Nephron progenitor cell (in vitro differentiated cells): ENCODE data around the gene HTN1.
"Not testable (repeated sequence)": the region's sequence is repeated elsewhere in the genome, so short reads cannot be mapped to it uniquely, and the experiment has no call there.

Source experiments
- DNase-seq: peaks from one replicate; pipeline ENCODE4 v3.0.0; 2021
- H3K27ac Mint-ChIP-seq: 2 replicates; pipeline ENCODE4 v1.8.0; 2021; ENCODE audit warnings: mild to moderate bottlenecking, moderate library complexity, mixed read lengths
- H3K27me3 Mint-ChIP-seq: 2 replicates; pipeline ENCODE4 v1.8.0; 2021; ENCODE audit warnings: mild to moderate bottlenecking, low read depth, mixed read lengths; ENCODE audit not compliant: poor library complexity
- H3K36me3 Mint-ChIP-seq: 2 replicates; pipeline ENCODE4 v1.8.0; 2021; ENCODE audit warnings: low read depth, mixed read lengths
- H3K4me1 Mint-ChIP-seq: 2 replicates; pipeline ENCODE4 v1.8.0; 2021; ENCODE audit warnings: mixed read lengths
- H3K4me3 Mint-ChIP-seq: 2 replicates; pipeline ENCODE4 v1.8.0; 2021; ENCODE audit warnings: mild to moderate bottlenecking, moderate library complexity, mixed read lengths
- H3K9me3 Mint-ChIP-seq: 2 replicates; pipeline ENCODE4 v1.8.0; 2021; ENCODE audit warnings: mild to moderate bottlenecking, moderate library complexity, mixed read lengths
- CTCF ChIP-seq: fragments of 200-600 bp; sonication (generic); IDR thresholded peaks from 2 replicates; pipeline ENCODE4 v1.5.0; 2021; ENCODE audit warnings: antibody characterized with exemption

The HTN1 gene

GRCh38 chr4:70050138-70050537 lies at the start of gene HTN1:
HTN1 (plus strand) TSS chr4:70050438; CDS start chr4:70053077, 2,639 bp downstream.
- H3K4me1 Mint-ChIP-seq, H3K9me3 Mint-ChIP-seq, H3K27me3 Mint-ChIP-seq, DNase-seq, H3K4me3 Mint-ChIP-seq, H3K27ac Mint-ChIP-seq, H3K36me3 Mint-ChIP-seq: not testable (repeated sequence)

- Mint-ChIP-seq H3K9me3 (no peaks in the 10 kb centered on the region), H3K27me3 (no peaks in the 10 kb centered on the region), H3K27ac (no peak overlapping the region), H3K4me1 (no peaks in the 10 kb centered on the region), H3K36me3 (no peaks in the 10 kb centered on the region), H3K4me3 (no peak overlapping the region)
- DNase-seq: no peak
- TF ChIP-seq CTCF: no peak
These were observed 49.5 kb upstream of the HTN1 start for GRCh38 chr4:70000711-70001110.

- no peaks in the 10 kb centered on the region for H3K27me3 Mint-ChIP-seq
- no peak overlapping the region for H3K4me3 Mint-ChIP-seq
- no peak overlapping the region for H3K27ac Mint-ChIP-seq
- no peaks in the 10 kb centered on the region for H3K9me3 Mint-ChIP-seq
- no peak for TF ChIP-seq CTCF
- no peaks in the 10 kb centered on the region for H3K36me3 Mint-ChIP-seq
- no peak for DNase-seq
- H3K4me1 Mint-ChIP-seq: no peaks in the 10 kb centered on the region
These were observed 47.7 kb upstream of the HTN1 start for GRCh38 chr4:70002507-70002906.

GRCh38 chr4:70008771-70009170 lies 41.5 kb upstream of the HTN1 start:
- Mint-ChIP-seq H3K27me3 (peaks cover 3% of the 10 kb centered on the region), H3K4me3 (no peak overlapping the region), H3K9me3 (no peaks in the 10 kb centered on the region), H3K27ac (no peak overlapping the region), H3K36me3 (no peaks in the 10 kb centered on the region), H3K4me1 (no peaks in the 10 kb centered on the region)
- no peak for TF ChIP-seq CTCF
- DNase-seq: no peak

- not testable (repeated sequence) for H3K4me3 Mint-ChIP-seq, DNase-seq, H3K4me1 Mint-ChIP-seq, H3K27me3 Mint-ChIP-seq, H3K36me3 Mint-ChIP-seq, H3K27ac Mint-ChIP-seq
- H3K9me3 Mint-ChIP-seq: peaks cover 22% of the 10 kb centered on the region
These were observed 31.2 kb upstream of the HTN1 start for GRCh38 chr4:70019006-70019405.

- no peaks in the 10 kb centered on the region for H3K36me3 Mint-ChIP-seq
- no peak overlapping the region for H3K27ac Mint-ChIP-seq
- no peak for DNase-seq
- TF ChIP-seq CTCF: no peak
- no peaks in the 10 kb centered on the region for H3K27me3 Mint-ChIP-seq
- no peaks in the 10 kb centered on the region for H3K4me1 Mint-ChIP-seq
- H3K9me3 Mint-ChIP-seq: peaks cover 7% of the 10 kb centered on the region
- no peak overlapping the region for H3K4me3 Mint-ChIP-seq
These were observed 27.0 kb upstream of the HTN1 start for GRCh38 chr4:70023218-70023617.

GRCh38 chr4:70027011-70027410 lies 23.2 kb upstream of the HTN1 start:
- no peak overlapping the region for H3K4me3 Mint-ChIP-seq
- no peaks in the 10 kb centered on the region for H3K27me3 Mint-ChIP-seq
- TF ChIP-seq CTCF: no peak
- H3K36me3 Mint-ChIP-seq: no peaks in the 10 kb centered on the region
- no peaks in the 10 kb centered on the region for H3K9me3 Mint-ChIP-seq
- no peaks in the 10 kb centered on the region for H3K4me1 Mint-ChIP-seq
- DNase-seq: no peak
- no peak overlapping the region for H3K27ac Mint-ChIP-seq

GRCh38 chr4:70028159-70028558 lies 22.1 kb upstream of the HTN1 start, which contains the start of gene HTN3:
HTN3 (plus strand) TSS chr4:70028459; CDS start chr4:70030741, 2,282 bp downstream.
- H3K36me3 Mint-ChIP-seq, H3K27ac Mint-ChIP-seq, H3K4me3 Mint-ChIP-seq, H3K9me3 Mint-ChIP-seq, H3K4me1 Mint-ChIP-seq, DNase-seq, H3K27me3 Mint-ChIP-seq: not testable (repeated sequence)

GRCh38 chr4:70037559-70037958 lies 12.7 kb upstream of the HTN1 start:
- H3K4me3 Mint-ChIP-seq, DNase-seq, H3K27ac Mint-ChIP-seq, H3K4me1 Mint-ChIP-seq, H3K36me3 Mint-ChIP-seq: not testable (repeated sequence)
- Mint-ChIP-seq H3K9me3 (peaks cover 49% of the 10 kb centered on the region), H3K27me3 (peaks cover 12% of the 10 kb centered on the region)

- H3K27ac Mint-ChIP-seq, H3K27me3 Mint-ChIP-seq, H3K4me1 Mint-ChIP-seq, H3K4me3 Mint-ChIP-seq, DNase-seq, H3K36me3 Mint-ChIP-seq: not testable (repeated sequence)
- H3K9me3 Mint-ChIP-seq: peaks cover 34% of the 10 kb centered on the region
These were observed 10.3 kb upstream of the HTN1 start for GRCh38 chr4:70039928-70040327.
